GM21447 (cell line): Measurements from ENCODE around the gene DES.

Experiments used
- ATAC-seq: cut with Tn5 transposase; IDR thresholded peaks from one replicate; pipeline ENCODE4 v1.9.1; 2021; ENCODE audit not compliant: unreplicated experiment

Gene DES

DNA sequence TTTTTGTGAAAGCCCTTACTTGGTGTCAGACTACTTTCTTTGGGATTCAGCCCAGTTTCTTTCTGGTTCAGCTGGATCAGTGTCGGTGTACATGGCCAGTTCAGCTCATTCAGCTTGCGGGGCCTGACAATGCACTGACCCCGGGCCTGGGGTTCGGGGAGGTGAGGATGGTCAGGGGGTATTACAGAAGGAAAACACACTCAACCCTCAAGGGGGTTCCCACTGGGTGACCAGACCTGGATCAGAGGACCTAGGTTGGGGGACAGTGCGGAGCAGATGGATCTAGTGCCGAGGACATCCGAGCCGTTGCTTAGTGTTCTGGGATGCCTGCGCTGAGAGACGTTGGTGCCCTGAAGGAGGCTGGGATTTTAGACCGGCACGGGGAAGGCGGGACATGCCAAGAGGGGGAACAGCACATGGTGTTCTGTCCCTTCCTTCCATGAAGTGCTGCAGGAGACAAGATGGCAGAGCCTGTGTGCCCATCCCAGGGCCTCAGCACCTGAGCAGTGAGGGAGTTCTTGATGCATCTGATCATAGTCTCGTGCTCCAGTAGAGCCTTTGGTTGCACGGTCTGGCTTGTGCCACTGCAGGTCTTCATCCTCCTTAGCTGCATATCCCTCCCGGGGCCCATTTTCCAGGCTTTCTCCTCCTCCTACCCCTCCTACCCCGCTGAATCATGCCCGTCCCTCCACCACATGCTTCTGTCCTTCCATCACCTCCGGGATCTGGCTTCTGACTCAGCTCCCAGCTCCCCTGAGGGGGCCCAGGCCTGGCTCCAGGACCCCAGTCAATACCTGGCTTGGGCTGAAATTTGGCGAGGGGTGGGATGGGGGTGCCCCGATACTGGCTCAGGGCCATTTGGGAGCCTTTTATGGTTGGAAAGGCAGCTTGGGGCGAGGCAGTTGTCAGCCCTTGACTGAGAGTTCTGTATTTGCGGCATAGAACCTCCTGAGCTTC lies 34.5 kb downstream of the DES start:
- no peak for ATAC-seq

GRCh38 chr2:219453671-219454590 lies 35.8 kb downstream of the DES start:
- no peak for ATAC-seq

GRCh38 chr2:219455581-219455980 lies 37.4 kb downstream of the DES start:
- ATAC-seq: no peak

- no peak for ATAC-seq
These were observed 39.7 kb downstream of the DES start for GRCh38 chr2:219457784-219458369.

GRCh38 chr2:219458996-219459395 lies 40.8 kb downstream of the DES start:
- no peak for ATAC-seq

DNA sequence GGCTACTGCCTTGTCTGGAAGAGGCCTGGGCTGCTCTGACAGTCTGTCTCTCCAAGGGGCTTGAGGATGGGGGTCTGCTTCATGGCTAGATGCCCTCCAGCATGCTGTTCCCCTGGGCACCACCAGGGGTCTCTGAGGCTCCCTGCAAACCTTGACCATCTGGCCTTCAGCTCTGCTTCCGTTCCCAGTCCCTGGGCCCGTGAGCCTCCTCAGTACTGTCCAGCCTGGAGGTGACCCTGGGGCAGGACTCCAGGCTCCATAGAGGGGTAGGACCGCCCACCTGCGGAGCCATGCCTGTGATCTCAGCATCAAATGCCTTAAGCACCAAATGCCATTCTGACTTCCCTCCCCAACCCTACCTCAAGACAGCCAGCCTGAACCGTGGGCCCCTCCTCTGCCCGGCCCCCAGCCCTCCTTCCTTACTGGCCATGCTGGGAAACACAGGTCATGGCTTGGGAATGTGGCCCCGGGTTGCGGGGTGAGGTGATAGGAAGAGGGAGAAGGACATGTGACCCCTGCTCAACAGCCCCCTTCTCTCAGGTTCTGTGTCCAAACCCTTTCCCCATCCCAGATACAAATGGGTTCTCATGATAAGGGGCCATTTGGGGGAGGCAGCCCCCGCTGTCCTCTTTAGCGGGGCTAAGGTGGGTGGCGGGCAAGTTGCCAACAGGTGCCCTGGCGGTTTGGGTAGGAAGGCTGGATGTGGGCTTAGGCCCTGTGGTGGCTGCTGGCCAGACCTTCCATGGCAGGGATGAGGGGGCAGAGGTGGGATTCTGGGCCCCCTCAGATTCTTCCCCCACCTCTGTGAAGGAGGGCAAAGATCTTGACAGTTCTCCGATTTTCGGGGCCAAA lies 41.5 kb downstream of the DES start:
- peak; percentile 76 for ATAC-seq

GRCh38 chr2:219460424-219460926 lies 42.3 kb downstream of the DES start:
- no peak for ATAC-seq

DNA sequence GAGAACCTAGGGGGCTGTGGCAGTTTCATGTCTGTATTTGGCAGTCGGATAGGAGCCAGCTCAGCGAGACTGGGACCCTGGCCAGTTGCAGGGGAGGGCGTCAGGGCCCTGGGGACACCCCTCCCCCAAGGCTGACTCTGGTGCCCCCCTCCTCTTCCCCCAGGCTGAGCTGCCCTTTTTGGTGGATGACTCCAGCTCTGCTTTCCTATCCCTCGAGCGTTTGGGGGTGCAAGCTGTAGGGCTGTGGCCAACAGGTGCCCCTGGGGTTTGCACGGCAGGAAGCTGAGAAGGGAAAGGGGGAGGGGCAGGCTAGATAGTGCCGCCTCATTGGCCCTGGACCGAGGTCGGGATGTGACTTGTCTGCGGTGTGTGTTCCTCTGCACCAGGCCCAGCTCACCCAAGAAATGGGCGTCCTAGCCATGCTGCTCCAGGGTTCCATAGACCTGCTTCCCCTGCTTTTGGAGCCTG lies 42.9 kb downstream of the DES start:
- no peak for ATAC-seq

GRCh38 chr2:219461669-219462068 lies 43.5 kb downstream of the DES start:
- ATAC-seq: no peak

DNA sequence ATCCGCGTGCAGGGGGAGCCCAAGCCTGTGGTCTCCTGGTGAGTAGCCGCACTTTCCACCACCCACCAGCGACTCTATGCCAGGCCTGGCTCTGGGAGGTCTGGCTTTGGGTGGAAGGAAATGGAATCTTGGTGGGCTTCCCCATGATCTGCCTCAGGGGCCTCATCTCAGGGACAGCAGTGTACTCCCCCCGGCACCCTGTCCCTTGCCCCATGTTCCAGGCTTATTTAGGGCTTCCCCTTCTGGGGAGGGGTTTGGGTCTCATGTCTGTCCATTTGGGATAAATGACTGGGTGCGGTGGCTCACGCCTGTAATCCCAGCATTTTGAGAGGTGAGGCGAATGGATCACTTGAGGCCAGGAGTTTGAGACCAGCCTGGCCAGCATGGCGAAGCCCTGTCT lies 44.2 kb downstream of the DES start:
- no peak for ATAC-seq

DNA sequence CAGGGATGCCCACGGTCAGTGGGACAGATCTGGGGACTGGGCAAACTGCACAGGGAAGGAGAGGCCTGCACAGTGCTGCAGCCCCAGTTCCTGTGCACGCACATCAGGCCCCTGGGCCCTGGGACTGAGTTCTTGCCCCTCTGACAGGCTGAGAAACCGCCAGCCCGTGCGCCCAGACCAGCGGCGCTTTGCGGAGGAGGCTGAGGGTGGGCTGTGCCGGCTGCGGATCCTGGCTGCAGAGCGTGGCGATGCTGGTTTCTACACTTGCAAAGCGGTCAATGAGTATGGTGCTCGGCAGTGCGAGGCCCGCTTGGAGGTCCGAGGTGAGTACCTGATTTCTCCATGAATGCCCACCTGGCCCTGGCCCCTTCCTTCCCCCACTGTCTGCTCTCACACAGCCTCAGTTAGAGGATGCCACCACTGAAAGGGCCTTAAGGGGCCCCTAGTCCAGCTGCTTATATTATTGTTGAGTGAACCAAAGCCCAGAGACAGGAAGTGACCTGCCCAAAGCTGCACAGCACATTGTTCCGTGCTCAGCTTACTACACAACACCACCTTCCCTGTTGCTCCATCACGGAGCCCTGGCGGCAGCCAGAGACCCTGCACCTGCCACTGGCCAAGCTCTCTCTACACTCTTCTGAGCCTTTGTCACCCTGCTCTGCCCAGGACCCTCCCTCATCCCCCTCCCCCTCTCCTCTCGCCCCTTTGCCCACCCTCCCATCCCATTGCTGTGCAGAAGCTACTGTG lies 46.3 kb downstream of the DES start:
- no peak for ATAC-seq

- no peak for ATAC-seq
These were observed 47.7 kb downstream of the DES start for GRCh38 chr2:219465659-219466561.

- no peak for ATAC-seq
These were observed 48.9 kb downstream of the DES start for GRCh38 chr2:219466816-219467735.

- ATAC-seq: no peak
These were observed 49.5 kb downstream of the DES start for GRCh38 chr2:219467736-219468075.

DNA sequence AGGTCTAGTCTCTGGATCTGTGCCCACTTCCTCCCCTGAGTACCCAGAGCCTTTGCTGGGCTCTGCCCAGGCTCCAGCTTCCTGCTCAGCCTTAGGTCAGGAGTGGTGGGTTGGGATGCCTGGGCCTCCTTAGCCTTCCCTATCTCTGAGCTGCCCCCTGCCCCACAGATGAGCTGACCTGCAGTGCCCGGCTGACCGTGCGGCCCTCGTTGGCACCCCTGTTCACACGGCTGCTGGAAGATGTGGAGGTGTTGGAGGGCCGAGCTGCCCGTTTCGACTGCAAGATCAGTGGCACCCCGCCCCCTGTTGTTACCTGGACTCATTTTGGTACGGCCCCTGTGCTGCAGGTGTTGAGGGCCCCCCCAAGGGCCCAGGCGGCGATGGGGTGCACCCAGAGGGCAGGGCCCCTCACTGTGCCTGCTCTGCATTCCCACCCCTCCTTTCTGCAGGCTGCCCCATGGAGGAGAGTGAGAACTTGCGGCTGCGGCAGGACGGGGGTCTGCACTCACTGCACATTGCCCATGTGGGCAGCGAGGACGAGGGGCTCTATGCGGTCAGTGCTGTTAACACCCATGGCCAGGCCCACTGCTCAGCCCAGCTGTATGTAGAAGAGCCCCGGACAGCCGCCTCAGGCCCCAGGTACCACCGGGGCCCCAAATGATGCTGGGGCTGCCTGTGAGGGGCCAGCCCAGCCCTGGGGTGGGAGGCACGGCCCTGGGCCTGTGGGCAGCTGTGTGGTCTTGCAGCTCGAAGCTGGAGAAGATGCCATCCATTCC lies 50.4 kb downstream of the DES start:
- no peak for ATAC-seq

GRCh38 chr2:219469186-219469724 lies 51.1 kb downstream of the DES start:
- ATAC-seq: no peak
